Measurements from ENCODE around the gene OFD1. TPM values are rescaled to one million over a fixed set of nuclear protein-coding genes. Genes with fewer than 3 reads are reported as not detected.

The OFD1 gene
- total RNA-seq, 1 experiment from 2014 or later: 44.8 TPM

DNA sequence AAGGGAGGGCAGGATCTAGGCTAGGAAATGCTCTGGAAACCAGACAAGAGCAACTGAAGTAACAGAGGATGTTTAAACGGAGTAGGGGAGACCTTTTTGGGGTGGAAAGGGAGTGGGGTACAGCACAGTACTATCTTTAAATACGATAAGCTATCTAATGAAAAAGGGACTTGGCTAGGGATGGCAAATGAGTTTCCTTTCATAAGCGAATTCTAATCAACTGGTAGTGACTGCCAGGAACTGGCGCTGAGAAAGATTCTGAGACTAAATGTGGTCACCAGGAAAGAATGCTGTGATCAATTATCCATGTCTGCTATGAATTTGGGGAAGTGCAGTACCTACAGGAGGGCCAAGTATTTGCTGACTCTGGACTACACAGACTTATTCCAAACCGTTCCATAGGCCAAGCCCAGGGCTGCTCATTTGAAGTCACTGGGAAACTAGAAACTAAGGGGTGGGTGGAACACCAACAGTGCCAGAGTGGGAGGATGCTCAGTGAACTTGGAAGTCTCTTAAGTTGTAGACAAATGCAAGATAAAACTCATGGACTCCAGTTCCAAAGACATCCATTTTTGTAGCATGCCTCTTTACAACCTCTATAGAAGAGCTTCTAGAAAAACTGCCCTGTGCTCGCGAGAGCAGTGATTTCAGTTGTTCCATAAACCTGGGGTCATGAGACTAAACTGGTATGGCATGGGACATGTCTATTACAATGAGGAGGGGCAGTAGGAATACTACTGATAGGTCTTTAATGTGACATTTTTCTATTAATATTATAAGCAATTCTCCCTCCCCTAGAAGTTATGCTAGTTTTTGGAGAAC is 2.1 kb upstream of the OFD1 start:
- no peak for DNase-seq (ENCODE audit: unreplicated experiment)
- ChIA-PET POLR2A (interaction anchor here (0.6 to 6.3 kb wide), 10 partner anchors 13 to 630 kb away, joined by 3 to 213 read pairs (median 3); partner anchors contain the start of genes GEMIN8 and RAB9A), CTCF (interaction anchor here (0.8 to 7.8 kb wide), 3 partner anchors 17 to 38 kb away, joined by 3 to 71 read pairs (median 4); no protein-coding TSS in a partner anchor)
- no TSS peak for BruUV-seq (replicated peaks)
- Mint-ChIP-seq H3K9me3 (ENCODE audit: unreplicated experiment) (no peaks in the 10 kb centered on the region), H3K36me3 (ENCODE audit: insufficient read depth, unreplicated experiment) (peaks cover 29% of the 10 kb centered on the region), H3K27me3 (ENCODE audit: insufficient read depth, unreplicated experiment) (no peaks in the 10 kb centered on the region), H3K4me1 (ENCODE audit: insufficient read depth, unreplicated experiment) (peaks cover 17% of the 10 kb centered on the region), H3K4me3 (ENCODE audit: unreplicated experiment) (peak overlapping the region; percentile 22), H3K27ac (ENCODE audit: low read depth, unreplicated experiment) (no peak overlapping the region)
- TF ChIP-seq CTCF (IDR thresholded peaks at IDR 0.05; ENCODE audit: unreplicated experiment): no peak
- intact Hi-C loops (cut with micrococcal nuclease): no loop called here

DNA sequence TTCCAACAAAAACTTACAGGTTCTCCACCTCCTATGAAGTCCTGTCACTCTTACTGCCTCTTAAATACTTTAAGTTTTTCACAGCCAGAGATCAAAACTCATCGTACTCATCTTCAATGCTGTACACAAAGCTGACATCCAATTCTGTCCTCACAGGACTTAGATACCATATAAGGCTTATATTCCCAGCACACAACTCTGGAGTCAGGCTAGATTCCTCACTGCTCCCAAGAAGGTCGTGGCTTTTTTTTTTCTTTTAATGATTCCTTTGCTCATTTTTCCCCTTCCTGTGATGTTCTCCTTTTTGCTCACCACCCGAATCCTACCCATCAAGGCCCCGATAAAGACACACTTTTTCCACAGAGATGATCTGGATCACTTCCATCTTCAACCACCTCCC is 1.0 kb upstream of the OFD1 start:
- Mint-ChIP-seq H3K27ac (ENCODE audit: low read depth, unreplicated experiment) (peak overlapping the region; percentile 98), H3K36me3 (ENCODE audit: insufficient read depth, unreplicated experiment) (peaks cover 30% of the 10 kb centered on the region), H3K4me1 (ENCODE audit: insufficient read depth, unreplicated experiment) (peaks cover 17% of the 10 kb centered on the region), H3K9me3 (ENCODE audit: unreplicated experiment) (no peaks in the 10 kb centered on the region), H3K4me3 (ENCODE audit: unreplicated experiment) (peak overlapping the region; percentile 96), H3K27me3 (ENCODE audit: insufficient read depth, unreplicated experiment) (no peaks in the 10 kb centered on the region)
- intact Hi-C loops (cut with micrococcal nuclease): no loop called here
- no peak for TF ChIP-seq CTCF (IDR thresholded peaks at IDR 0.05; ENCODE audit: unreplicated experiment)
- POLR2A ChIA-PET: interaction anchor here (0.9 to 6.3 kb wide), 16 partner anchors 8 to 939 kb away, joined by 3 to 213 read pairs (median 8); partner anchors contain the start of genes GEMIN8, RAB9A and TCEANC
- DNase-seq (ENCODE audit: unreplicated experiment): no peak
- TSS peak; percentile 48 for BruUV-seq (replicated peaks)
- CTCF ChIA-PET: interaction anchor here (0.6 to 7.8 kb wide), 7 partner anchors 16 to 299 kb away, joined by 3 to 71 read pairs (median 4); no protein-coding TSS in a partner anchor

- intact Hi-C loops (cut with micrococcal nuclease): no loop called here
- no peaks in the 10 kb centered on the region for H3K9me3 Mint-ChIP-seq (ENCODE audit: unreplicated experiment)
- peaks cover 8% of the 10 kb centered on the region for H3K4me1 Mint-ChIP-seq (ENCODE audit: insufficient read depth, unreplicated experiment)
- CTCF ChIA-PET: interaction anchor here (0.6 to 2.9 kb wide), 4 partner anchors 9 to 287 kb away, joined by 3 to 23 read pairs (median 4); partner anchors contain the start of gene RAB9A
- no peak overlapping the region for H3K27ac Mint-ChIP-seq (ENCODE audit: low read depth, unreplicated experiment)
- BruUV-seq (replicated peaks): no TSS peak
- peaks cover 61% of the 10 kb centered on the region for H3K36me3 Mint-ChIP-seq (ENCODE audit: insufficient read depth, unreplicated experiment)
- TF ChIP-seq CTCF (IDR thresholded peaks at IDR 0.05; ENCODE audit: unreplicated experiment): no peak
- H3K27me3 Mint-ChIP-seq (ENCODE audit: insufficient read depth, unreplicated experiment): no peaks in the 10 kb centered on the region
- POLR2A ChIA-PET: interaction anchor here (0.7 kb wide), 1 partner anchor 144 kb away, joined by 3 read pairs; no protein-coding TSS in a partner anchor
- H3K4me3 Mint-ChIP-seq (ENCODE audit: unreplicated experiment): no peak overlapping the region
- DNase-seq (ENCODE audit: unreplicated experiment): no peak
These were observed 7.1 kb downstream of the OFD1 start for GRCh38 chrX:13741695-13742094.

Data from MCF 10A (cell line).